ENCODE measurements around the gene ZBTB7C. TPM values are rescaled to one million over a fixed set of nuclear protein-coding genes. Genes with fewer than 3 reads are reported as not detected.

ZBTB7C gene
- total RNA-seq, 2 experiments from 2014 or later: not detected

- ATAC-seq: no peak
- DNase-seq: no peak
- peaks cover 2% of the 10 kb centered on the region for H3K27me3 Mint-ChIP-seq
- no peak overlapping the region for H3K4me3 Mint-ChIP-seq
- H3K4me1 Mint-ChIP-seq: no peaks in the 10 kb centered on the region
- H3K9me3 Mint-ChIP-seq (ENCODE audit: low read depth): no peaks in the 10 kb centered on the region
- ChIA-PET POLR2A (no interaction called here), CTCF (no interaction called here)
- intact Hi-C loops (cut with DNase I, micrococcal nuclease): no loop called here
- H3K27ac Mint-ChIP-seq: no peak overlapping the region
- H3K36me3 Mint-ChIP-seq (ENCODE audit: low read depth): no peaks in the 10 kb centered on the region
Measured at GRCh38 chr18:48084041-48084757, 325.0 kb downstream of the ZBTB7C start.

GRCh38 chr18:48080546-48080945 is 328.6 kb downstream of the ZBTB7C start:
- CTCF ChIA-PET: interaction anchor here (0.6 kb wide), 1 partner anchor 22 kb away, joined by 3 read pairs; no protein-coding TSS in a partner anchor
- no peaks in the 10 kb centered on the region for H3K4me1 Mint-ChIP-seq
- ATAC-seq (no peak), DNase-seq (no peak)
- POLR2A ChIA-PET: no interaction called here
- no peaks in the 10 kb centered on the region for H3K36me3 Mint-ChIP-seq (ENCODE audit: low read depth)
- no peak overlapping the region for H3K27ac Mint-ChIP-seq
- H3K4me3 Mint-ChIP-seq: no peak overlapping the region
- H3K27me3 Mint-ChIP-seq: no peaks in the 10 kb centered on the region
- H3K9me3 Mint-ChIP-seq (ENCODE audit: low read depth): no peaks in the 10 kb centered on the region
- intact Hi-C loops (cut with DNase I, micrococcal nuclease): no loop called here

- H3K27me3 Mint-ChIP-seq: no peaks in the 10 kb centered on the region
- POLR2A ChIA-PET: no interaction called here
- intact Hi-C loops (cut with DNase I, micrococcal nuclease): no loop called here
- no peak overlapping the region for H3K27ac Mint-ChIP-seq
- H3K36me3 Mint-ChIP-seq (ENCODE audit: low read depth): no peaks in the 10 kb centered on the region
- CTCF ChIA-PET: interaction anchor here (0.6 kb wide), 2 partner anchors 21 to 74 kb away, joined by 3 read pairs; no protein-coding TSS in a partner anchor
- no peak for ATAC-seq
- H3K4me1 Mint-ChIP-seq: no peaks in the 10 kb centered on the region
- H3K4me3 Mint-ChIP-seq: no peak overlapping the region
- H3K9me3 Mint-ChIP-seq (ENCODE audit: low read depth): no peaks in the 10 kb centered on the region
- DNase-seq: no peak
Measured at GRCh38 chr18:48079885-48080284, 329.3 kb downstream of the ZBTB7C start.

- no peaks in the 10 kb centered on the region for H3K27me3 Mint-ChIP-seq
- no peak for ATAC-seq
- intact Hi-C loops (cut with DNase I, micrococcal nuclease): no loop called here
- no peak for DNase-seq
- H3K4me3 Mint-ChIP-seq: no peak overlapping the region
- H3K27ac Mint-ChIP-seq: no peak overlapping the region
- CTCF ChIA-PET: no interaction called here
- no peaks in the 10 kb centered on the region for H3K36me3 Mint-ChIP-seq (ENCODE audit: low read depth)
- H3K9me3 Mint-ChIP-seq (ENCODE audit: low read depth): no peaks in the 10 kb centered on the region
- POLR2A ChIA-PET: no interaction called here
- H3K4me1 Mint-ChIP-seq: no peaks in the 10 kb centered on the region
Measured at GRCh38 chr18:48078448-48078847, 330.7 kb downstream of the ZBTB7C start.

- CTCF ChIA-PET: no interaction called here
- no peaks in the 10 kb centered on the region for H3K36me3 Mint-ChIP-seq (ENCODE audit: low read depth)
- intact Hi-C loops (cut with DNase I, micrococcal nuclease): no loop called here
Measured at GRCh38 chr18:48077291-48077690, 331.9 kb downstream of the ZBTB7C start.

GRCh38 chr18:48076461-48076860 is 332.7 kb downstream of the ZBTB7C start:
- H3K9me3 Mint-ChIP-seq (ENCODE audit: low read depth): no peaks in the 10 kb centered on the region
- H3K36me3 Mint-ChIP-seq (ENCODE audit: low read depth): no peaks in the 10 kb centered on the region
- H3K27me3 Mint-ChIP-seq: peaks cover 7% of the 10 kb centered on the region
- H3K4me1 Mint-ChIP-seq: no peaks in the 10 kb centered on the region
- no peak overlapping the region for H3K4me3 Mint-ChIP-seq
- DNase-seq (no peak), ATAC-seq (no peak)
- ChIA-PET CTCF (no interaction called here), POLR2A (no interaction called here)
- intact Hi-C loops (cut with DNase I, micrococcal nuclease): no loop called here
- no peak overlapping the region for H3K27ac Mint-ChIP-seq

More at GRCh38 chr18:48077291-48077690, 331.9 kb downstream of the ZBTB7C start:
- Mint-ChIP-seq H3K27ac (no peak overlapping the region), H3K4me1 (no peaks in the 10 kb centered on the region), H3K9me3 (ENCODE audit: low read depth) (no peaks in the 10 kb centered on the region), H3K4me3 (no peak overlapping the region), H3K27me3 (peaks cover 2% of the 10 kb centered on the region)
- POLR2A ChIA-PET: interaction anchor here (0.6 kb wide), 1 partner anchor 11 kb away, joined by 3 read pairs; no protein-coding TSS in a partner anchor
- no peak for ATAC-seq
- no peak for DNase-seq

GRCh38 chr18:48075707-48076093 is 333.5 kb downstream of the ZBTB7C start:
- CTCF ChIA-PET: no interaction called here
- Mint-ChIP-seq H3K27me3 (peaks cover 11% of the 10 kb centered on the region), H3K4me1 (no peaks in the 10 kb centered on the region), H3K27ac (no peak overlapping the region), H3K9me3 (ENCODE audit: low read depth) (no peaks in the 10 kb centered on the region), H3K4me3 (no peak overlapping the region), H3K36me3 (ENCODE audit: low read depth) (no peaks in the 10 kb centered on the region)
- intact Hi-C loops (cut with DNase I, micrococcal nuclease): no loop called here
- POLR2A ChIA-PET: no interaction called here
- ATAC-seq (no peak), DNase-seq (no peak)

- ATAC-seq: no peak
- POLR2A ChIA-PET: no interaction called here
- CTCF ChIA-PET: interaction anchor here (0.5 kb wide), 1 partner anchor 30 kb away, joined by 3 read pairs; no protein-coding TSS in a partner anchor
Measured at GRCh38 chr18:48074929-48075706, 334.1 kb downstream of the ZBTB7C start.

GRCh38 chr18:48073211-48073930 is 335.8 kb downstream of the ZBTB7C start:
- Mint-ChIP-seq H3K27ac (no peak overlapping the region), H3K4me1 (no peaks in the 10 kb centered on the region), H3K9me3 (ENCODE audit: low read depth) (no peaks in the 10 kb centered on the region), H3K4me3 (no peak overlapping the region), H3K36me3 (ENCODE audit: low read depth) (no peaks in the 10 kb centered on the region), H3K27me3 (peaks cover 11% of the 10 kb centered on the region)
- DNase-seq (no peak), ATAC-seq (no peak)
- intact Hi-C loops (cut with DNase I, micrococcal nuclease): no loop called here
- POLR2A ChIA-PET: no interaction called here
- CTCF ChIA-PET: no interaction called here

More at GRCh38 chr18:48074929-48075706, 334.1 kb downstream of the ZBTB7C start:
- H3K4me1 Mint-ChIP-seq: no peaks in the 10 kb centered on the region
- peaks cover 11% of the 10 kb centered on the region for H3K27me3 Mint-ChIP-seq
- intact Hi-C loops (cut with DNase I, micrococcal nuclease): no loop called here
- no peak overlapping the region for H3K27ac Mint-ChIP-seq
- H3K4me3 Mint-ChIP-seq: no peak overlapping the region
- H3K9me3 Mint-ChIP-seq (ENCODE audit: low read depth): no peaks in the 10 kb centered on the region
- DNase-seq: no peak
- no peaks in the 10 kb centered on the region for H3K36me3 Mint-ChIP-seq (ENCODE audit: low read depth)

GRCh38 chr18:48072428-48073204 is 336.6 kb downstream of the ZBTB7C start:
- Mint-ChIP-seq H3K27ac (no peak overlapping the region), H3K27me3 (peaks cover 11% of the 10 kb centered on the region), H3K36me3 (ENCODE audit: low read depth) (no peaks in the 10 kb centered on the region), H3K4me1 (no peaks in the 10 kb centered on the region), H3K4me3 (no peak overlapping the region), H3K9me3 (ENCODE audit: low read depth) (no peaks in the 10 kb centered on the region)
- ATAC-seq: no peak
- POLR2A ChIA-PET: no interaction called here
- CTCF ChIA-PET: no interaction called here
- intact Hi-C loops (cut with DNase I, micrococcal nuclease): no loop called here
- DNase-seq: no peak

- H3K4me3 Mint-ChIP-seq: no peak overlapping the region
- H3K4me1 Mint-ChIP-seq: no peaks in the 10 kb centered on the region
- CTCF ChIA-PET: interaction anchor here (0.7 kb wide), 3 partner anchors 345 to 356 kb away, joined by 3 read pairs; no protein-coding TSS in a partner anchor
- POLR2A ChIA-PET: no interaction called here
- H3K27ac Mint-ChIP-seq: no peak overlapping the region
- ATAC-seq: no peak
- intact Hi-C loops (cut with DNase I, micrococcal nuclease): no loop called here
- no peaks in the 10 kb centered on the region for H3K9me3 Mint-ChIP-seq (ENCODE audit: low read depth)
- H3K27me3 Mint-ChIP-seq: peaks cover 11% of the 10 kb centered on the region
- H3K36me3 Mint-ChIP-seq (ENCODE audit: low read depth): no peaks in the 10 kb centered on the region
- no peak for DNase-seq
Measured at GRCh38 chr18:48068916-48069445, 340.2 kb downstream of the ZBTB7C start.

Data from activated CD4-positive, alpha-beta T cell treated with anti-CD3 and anti-CD28 coated beads for 36 hours (primary cell).